Measurements from ENCODE around the gene ADTRP. TPM values are rescaled to one million over a fixed set of nuclear protein-coding genes. Genes with fewer than 3 reads are reported as not detected.

Gene ADTRP
- total RNA-seq, 1 donor from 2014 or later, result 1.4 TPM

DNA sequence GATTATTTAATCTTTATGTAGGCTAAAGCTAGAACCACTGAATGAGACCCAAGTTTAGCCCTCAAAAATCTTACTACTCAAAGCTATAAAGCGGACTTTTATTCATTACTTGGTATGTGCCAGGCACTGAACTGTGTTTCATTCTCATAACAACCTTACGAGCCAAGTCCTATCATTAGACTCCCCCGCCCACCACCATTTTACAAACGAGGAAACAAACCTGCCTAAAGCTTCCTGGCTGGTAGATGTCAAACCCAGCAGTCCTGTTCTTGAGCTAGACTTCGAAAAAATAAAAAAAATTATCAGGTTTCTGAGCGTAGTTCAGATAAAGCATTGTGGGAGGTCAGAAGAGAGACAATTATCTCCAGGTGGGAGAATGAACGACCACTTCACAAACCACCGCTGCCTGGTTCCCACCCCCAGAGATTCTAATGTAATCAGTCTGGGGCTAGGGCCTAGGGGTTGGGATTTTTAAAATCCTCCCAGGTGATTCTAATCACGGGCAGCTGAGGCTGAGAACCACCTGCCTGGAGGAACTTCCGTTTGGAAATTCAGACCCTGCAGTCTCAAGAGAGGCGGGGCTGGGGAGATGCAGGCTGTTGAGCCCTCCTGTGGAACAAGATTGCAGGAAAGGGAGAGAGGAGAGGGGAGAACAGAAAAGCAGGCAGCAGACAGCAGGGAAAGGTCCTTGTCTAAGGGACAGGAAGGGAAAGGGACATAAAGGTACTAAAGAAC is 8.6 kb downstream of the ADTRP start:
- H3K27ac Mint-ChIP-seq, result peak overlapping the region; percentile 89
- H3K4me3 Mint-ChIP-seq, result peak overlapping the region; percentile 58
- TF ChIP-seq, protein P1, sequence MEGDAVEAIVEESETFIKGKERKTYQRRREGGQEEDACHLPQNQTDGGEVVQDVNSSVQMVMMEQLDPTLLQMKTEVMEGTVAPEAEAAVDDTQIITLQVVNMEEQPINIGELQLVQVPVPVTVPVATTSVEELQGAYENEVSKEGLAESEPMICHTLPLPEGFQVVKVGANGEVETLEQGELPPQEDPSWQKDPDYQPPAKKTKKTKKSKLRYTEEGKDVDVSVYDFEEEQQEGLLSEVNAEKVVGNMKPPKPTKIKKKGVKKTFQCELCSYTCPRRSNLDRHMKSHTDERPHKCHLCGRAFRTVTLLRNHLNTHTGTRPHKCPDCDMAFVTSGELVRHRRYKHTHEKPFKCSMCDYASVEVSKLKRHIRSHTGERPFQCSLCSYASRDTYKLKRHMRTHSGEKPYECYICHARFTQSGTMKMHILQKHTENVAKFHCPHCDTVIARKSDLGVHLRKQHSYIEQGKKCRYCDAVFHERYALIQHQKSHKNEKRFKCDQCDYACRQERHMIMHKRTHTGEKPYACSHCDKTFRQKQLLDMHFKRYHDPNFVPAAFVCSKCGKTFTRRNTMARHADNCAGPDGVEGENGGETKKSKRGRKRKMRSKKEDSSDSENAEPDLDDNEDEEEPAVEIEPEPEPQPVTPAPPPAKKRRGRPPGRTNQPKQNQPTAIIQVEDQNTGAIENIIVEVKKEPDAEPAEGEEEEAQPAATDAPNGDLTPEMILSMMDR (conservative IDR thresholded peaks at IDR 0.05), result no peak
- no peak for DNase-seq (ENCODE audit: extremely low spot score, unreplicated experiment)
- no peaks in the 10 kb centered on the region for H3K36me3 Mint-ChIP-seq
- H3K27me3 Mint-ChIP-seq, result peaks cover 3% of the 10 kb centered on the region
- peaks cover 41% of the 10 kb centered on the region for H3K4me1 Mint-ChIP-seq (ENCODE audit: unreplicated experiment)
- no peaks in the 10 kb centered on the region for H3K9me3 Mint-ChIP-seq

DNA sequence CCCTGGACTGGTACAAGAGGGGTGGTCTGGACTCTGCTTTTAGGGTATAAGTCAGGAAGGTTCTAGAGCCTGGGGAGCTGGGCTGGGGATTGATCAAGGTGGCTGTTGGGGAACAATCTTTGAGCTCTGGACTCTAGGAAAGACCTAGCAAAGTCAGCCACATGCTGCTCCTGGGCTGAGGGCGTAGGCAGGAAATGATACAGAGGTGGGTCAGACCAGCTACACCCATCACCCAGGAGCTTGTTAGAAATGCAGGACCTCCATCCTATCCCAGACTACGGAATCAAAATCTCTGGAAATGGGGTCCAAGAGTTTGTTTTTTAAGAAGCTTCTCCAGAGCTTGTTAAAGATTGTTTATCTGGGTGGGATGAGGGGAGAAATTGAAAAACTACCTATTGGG is 9.4 kb downstream of the ADTRP start:
- Mint-ChIP-seq H3K4me3 (no peak overlapping the region), H3K27ac (no peak overlapping the region), H3K9me3 (no peaks in the 10 kb centered on the region), H3K4me1 (ENCODE audit: unreplicated experiment) (peaks cover 42% of the 10 kb centered on the region), H3K27me3 (peaks cover 3% of the 10 kb centered on the region), H3K36me3 (no peaks in the 10 kb centered on the region)
- no peak for DNase-seq (ENCODE audit: extremely low spot score, unreplicated experiment)
- TF ChIP-seq, protein P1 (conservative IDR thresholded peaks at IDR 0.05), result no peak

DNA sequence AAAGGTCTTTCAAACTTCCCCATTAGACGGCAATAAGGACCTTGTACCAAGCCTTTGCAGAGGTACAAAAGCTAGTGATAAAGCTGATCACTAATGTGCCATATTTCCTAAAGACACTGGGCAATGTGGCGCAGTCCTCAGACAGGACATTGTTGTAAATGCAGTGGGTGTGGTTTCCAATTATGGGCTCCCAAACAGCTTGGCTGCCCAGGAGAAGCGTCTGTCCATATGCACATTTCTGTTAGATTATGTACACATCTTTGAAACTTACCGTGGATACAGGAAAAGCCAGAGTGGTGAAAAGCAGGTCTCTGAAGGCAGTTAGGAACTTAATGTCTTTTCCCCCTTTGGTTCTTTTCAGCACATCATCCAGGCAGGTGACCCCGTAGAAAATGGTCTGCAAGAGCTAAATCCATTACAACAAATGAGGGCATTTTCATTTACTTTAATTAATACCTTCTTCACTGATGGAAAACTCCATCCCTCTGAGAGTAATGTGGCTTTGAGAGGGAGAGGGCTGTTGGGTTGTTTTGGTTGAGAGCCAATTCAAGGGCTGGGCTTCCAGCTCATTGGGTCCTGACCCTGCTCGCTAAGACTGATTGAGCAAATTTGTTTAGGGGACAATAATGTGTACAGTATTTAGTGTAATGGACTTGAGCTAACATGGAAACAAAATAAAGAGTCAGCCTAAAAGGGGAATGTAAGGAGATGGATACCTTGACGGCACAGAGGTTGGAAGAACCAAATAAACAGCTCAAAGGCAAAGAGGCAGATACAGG is 10.4 kb downstream of the ADTRP start:
- TF ChIP-seq, protein P1 (conservative IDR thresholded peaks at IDR 0.05), result no peak
- no peaks in the 10 kb centered on the region for H3K36me3 Mint-ChIP-seq
- H3K4me3 Mint-ChIP-seq, result peak overlapping the region; percentile 11
- H3K27ac Mint-ChIP-seq, result no peak overlapping the region
- DNase-seq (ENCODE audit: extremely low spot score, unreplicated experiment), result no peak
- H3K4me1 Mint-ChIP-seq (ENCODE audit: unreplicated experiment), result peaks cover 50% of the 10 kb centered on the region
- H3K27me3 Mint-ChIP-seq, result peaks cover 3% of the 10 kb centered on the region
- H3K9me3 Mint-ChIP-seq, result no peaks in the 10 kb centered on the region

GRCh38 chr6:11767458-11767857 is 11.1 kb downstream of the ADTRP start:
- H3K4me1 Mint-ChIP-seq (ENCODE audit: unreplicated experiment), result peaks cover 57% of the 10 kb centered on the region
- TF ChIP-seq, protein P1 (conservative IDR thresholded peaks at IDR 0.05), result no peak
- no peak overlapping the region for H3K4me3 Mint-ChIP-seq

DNA sequence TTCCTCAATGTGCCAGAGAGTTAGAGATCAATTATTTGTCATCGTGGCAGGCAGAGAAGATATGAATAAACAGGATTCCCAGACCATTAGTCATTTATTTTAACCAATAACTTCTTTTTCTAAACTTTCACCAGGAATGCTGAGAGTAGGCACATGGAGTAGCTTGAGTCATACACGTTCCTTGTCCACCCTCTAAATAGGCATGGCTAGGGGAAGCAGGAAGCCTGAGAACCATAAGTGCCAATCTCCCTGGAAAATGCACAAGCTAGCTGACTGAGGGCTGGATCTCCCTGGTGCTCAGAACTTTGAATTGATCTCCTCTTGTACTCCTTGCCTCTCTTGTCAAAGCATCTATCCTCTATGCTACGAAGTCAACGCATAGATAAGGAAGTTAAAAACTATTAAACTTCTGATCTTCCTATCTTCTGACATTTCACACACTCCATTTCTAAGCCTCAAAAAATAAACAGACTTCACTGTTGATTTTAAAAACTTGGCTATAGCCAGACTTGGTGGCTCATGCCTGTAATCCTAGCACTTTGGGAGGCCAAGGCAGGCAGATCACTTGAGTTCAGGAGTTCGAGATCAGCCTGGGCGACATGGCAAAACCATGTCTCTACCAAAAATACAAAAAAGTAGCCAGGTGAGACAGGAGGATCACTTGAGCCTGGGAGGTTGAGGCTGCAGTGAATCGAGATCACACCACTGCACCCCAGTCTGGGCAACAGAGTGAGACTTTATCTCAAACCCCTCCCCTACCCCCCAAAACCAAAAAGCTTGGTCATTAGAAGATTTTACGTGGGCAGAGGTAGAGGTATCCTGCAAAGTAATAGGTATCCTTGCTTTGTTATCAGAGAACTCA is 11.8 kb downstream of the ADTRP start:
- Mint-ChIP-seq H3K36me3 (no peaks in the 10 kb centered on the region), H3K4me1 (ENCODE audit: unreplicated experiment) (peaks cover 62% of the 10 kb centered on the region), H3K27ac (no peak overlapping the region), H3K27me3 (no peaks in the 10 kb centered on the region), H3K4me3 (no peak overlapping the region), H3K9me3 (no peaks in the 10 kb centered on the region)
- no peak for DNase-seq (ENCODE audit: extremely low spot score, unreplicated experiment)
- TF ChIP-seq, protein P1 (conservative IDR thresholded peaks at IDR 0.05), result no peak

More at GRCh38 chr6:11767458-11767857, 11.1 kb downstream of the ADTRP start:
- Mint-ChIP-seq H3K9me3 (no peaks in the 10 kb centered on the region), H3K27ac (no peak overlapping the region), H3K27me3 (no peaks in the 10 kb centered on the region), H3K36me3 (no peaks in the 10 kb centered on the region)
- no peak for DNase-seq (ENCODE audit: extremely low spot score, unreplicated experiment)

Data from type B pancreatic cell (in vitro differentiated cells).